Endothelial cell of hepatic sinusoid (primary cell): ENCODE results near the gene DIP2C.

Experiments
- in situ Hi-C: cut with HindIII; loops from 2 replicates; pipeline ENCODE4 v1.10.0; 2017; ENCODE audit warnings: low sequenced_read_pairs

Gene DIP2C

DNA sequence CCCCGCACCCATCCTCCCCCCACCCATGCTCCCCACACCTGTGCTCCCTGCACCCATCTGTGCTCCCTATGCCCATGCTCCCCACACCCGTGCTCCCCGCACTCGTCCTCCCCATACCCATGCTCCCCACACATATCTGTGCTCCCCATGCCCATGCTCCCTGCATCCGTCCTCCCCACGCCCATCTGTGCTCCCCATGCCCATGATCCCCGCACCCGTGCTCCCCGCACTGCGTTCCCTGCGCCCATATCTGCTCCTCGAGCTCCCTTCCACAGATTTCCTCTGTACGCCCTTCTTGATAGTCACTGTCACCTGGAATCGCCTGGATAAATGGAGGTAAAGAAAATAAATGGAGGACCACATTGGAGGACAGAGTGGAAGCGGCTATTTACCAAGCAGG, 9.9 kb downstream of the DIP2C start:
- in situ Hi-C loops, result loop anchor here (5.0 kb wide), 1 partner anchor 47 kb away; no protein-coding TSS in a partner anchor

- in situ Hi-C loops, result loop anchor here (5.0 kb wide), 1 partner anchor 46 kb away; no protein-coding TSS in a partner anchor
These were observed 10.8 kb downstream of the DIP2C start for GRCh38 chr10:678662-679005.

- in situ Hi-C loops, result loop anchor here (5.0 kb wide), 1 partner anchor 46 kb away; no protein-coding TSS in a partner anchor
These were observed 11.5 kb downstream of the DIP2C start for GRCh38 chr10:677750-678661.

DNA sequence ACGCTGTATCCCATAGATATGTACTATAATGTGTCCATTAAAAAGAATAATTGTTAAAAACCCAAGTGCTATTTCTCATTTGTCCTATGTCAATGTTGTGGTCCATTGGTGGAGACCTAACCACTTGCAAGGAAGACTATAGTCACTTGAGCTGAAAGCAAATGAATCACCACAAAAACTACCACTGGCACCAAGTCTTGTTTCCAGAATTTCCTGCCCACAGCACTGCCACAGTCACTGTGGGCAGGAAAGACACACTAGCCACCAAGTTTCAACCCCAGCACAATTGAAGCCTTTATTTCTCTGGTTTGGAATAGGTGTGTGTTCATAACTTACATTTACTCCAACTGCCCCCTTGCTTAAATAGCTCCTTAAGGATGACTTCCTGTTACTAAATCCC, 12.4 kb downstream of the DIP2C start:
- in situ Hi-C loops, result loop anchor here (5.0 kb wide), 1 partner anchor 45 kb away; no protein-coding TSS in a partner anchor

GRCh38 chr10:676178-676577, 13.3 kb downstream of the DIP2C start:
- in situ Hi-C loops, result loop anchor here (5.0 kb wide), 1 partner anchor 44 kb away; no protein-coding TSS in a partner anchor

DNA sequence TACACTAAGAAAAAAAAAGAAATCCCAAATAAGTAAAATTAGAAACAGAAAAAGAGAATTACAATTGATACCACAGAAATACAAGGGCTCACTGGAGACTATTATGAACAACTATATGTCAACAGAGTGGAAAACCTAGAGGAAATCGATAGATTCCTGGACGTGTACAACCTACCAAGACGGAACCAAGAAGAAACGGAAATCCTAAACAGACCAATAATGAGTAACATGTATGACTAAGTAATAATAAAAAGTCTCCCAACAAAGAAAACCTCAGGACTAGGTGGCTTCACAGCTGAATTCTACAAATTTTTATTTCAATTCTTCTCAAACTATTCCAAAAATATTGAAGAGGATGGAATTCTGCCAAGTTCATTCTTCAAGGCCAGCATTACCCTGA, 13.9 kb downstream of the DIP2C start:
- in situ Hi-C loops, result loop anchor here (5.0 kb wide), 1 partner anchor 43 kb away; no protein-coding TSS in a partner anchor

DNA sequence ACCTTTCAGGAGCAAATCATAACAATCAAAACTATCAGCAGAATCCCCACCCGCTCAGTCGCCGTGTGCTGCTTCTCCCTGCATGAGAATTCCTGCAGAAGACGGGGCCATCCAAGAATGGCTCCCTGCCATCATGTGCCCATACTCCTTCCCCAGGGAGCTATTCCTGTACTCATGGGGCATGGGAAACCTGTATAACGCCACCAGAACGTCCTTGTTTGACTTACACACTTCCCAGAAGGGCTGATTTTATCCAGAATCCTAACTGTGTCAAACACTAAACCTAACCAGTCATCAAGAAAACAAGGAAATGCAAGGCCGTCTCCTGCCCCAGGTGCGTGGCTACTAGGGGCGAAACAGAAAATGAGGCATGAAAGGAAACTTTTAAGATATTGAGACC, 16.0 kb downstream of the DIP2C start:
- in situ Hi-C loops, result no loop called here

- in situ Hi-C loops, result no loop called here
These were observed 16.5 kb downstream of the DIP2C start for GRCh38 chr10:672992-673391.

DNA sequence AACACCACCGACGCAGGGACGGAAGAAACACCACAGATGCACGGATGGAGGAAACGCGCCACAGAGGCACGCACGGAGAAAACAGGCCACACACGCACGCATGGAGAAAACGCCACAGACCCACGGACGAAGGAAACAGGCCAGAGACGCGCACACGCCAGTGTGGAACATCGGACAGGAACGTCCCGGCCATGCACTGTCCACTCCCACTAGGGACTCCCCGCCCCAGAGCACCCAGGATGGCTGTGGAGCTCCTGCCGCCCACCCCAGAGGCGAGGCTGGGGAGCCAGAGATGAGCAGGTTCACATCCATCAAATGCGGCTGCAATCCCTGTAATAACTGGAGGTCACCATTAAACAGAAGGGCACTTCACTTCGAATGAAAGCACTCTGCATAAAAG, 17.3 kb downstream of the DIP2C start:
- in situ Hi-C loops, result no loop called here

GRCh38 chr10:670990-671389, 18.5 kb downstream of the DIP2C start:
- in situ Hi-C loops, result no loop called here

GRCh38 chr10:670038-670437, 19.4 kb downstream of the DIP2C start:
- in situ Hi-C loops, result no loop called here

GRCh38 chr10:668786-669485, 20.5 kb downstream of the DIP2C start:
- in situ Hi-C loops, result no loop called here

- in situ Hi-C loops, result no loop called here
These were observed 21.8 kb downstream of the DIP2C start for GRCh38 chr10:667602-668143.

GRCh38 chr10:667096-667495, 22.4 kb downstream of the DIP2C start:
- in situ Hi-C loops, result no loop called here

- in situ Hi-C loops, result no loop called here
These were observed 23.0 kb downstream of the DIP2C start for GRCh38 chr10:666237-667012.

GRCh38 chr10:665579-666091, 23.8 kb downstream of the DIP2C start:
- in situ Hi-C loops, result no loop called here

GRCh38 chr10:664893-665292, 24.6 kb downstream of the DIP2C start:
- in situ Hi-C loops, result no loop called here

- in situ Hi-C loops, result no loop called here
These were observed 25.2 kb downstream of the DIP2C start for GRCh38 chr10:664301-664700.

- in situ Hi-C loops, result no loop called here
These were observed 25.6 kb downstream of the DIP2C start for GRCh38 chr10:663831-664251.

DNA sequence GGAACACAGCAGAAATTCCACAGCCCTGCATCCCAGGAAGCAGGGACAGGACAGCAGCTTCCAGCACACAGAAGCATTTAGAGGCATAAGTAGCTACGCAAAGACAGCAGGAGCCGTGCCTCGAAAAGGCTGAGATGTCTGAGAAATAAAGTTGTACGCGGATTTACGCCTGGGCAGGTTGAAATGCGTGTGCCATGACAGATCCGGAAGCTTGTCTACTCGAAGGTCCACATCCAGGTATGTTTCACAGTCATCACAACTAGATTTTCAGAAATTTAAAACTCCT, 26.1 kb downstream of the DIP2C start:
- in situ Hi-C loops, result no loop called here
